ENCODE measurements around the gene ABCG2. TPM values are rescaled to one million over a fixed set of nuclear protein-coding genes. Genes with fewer than 3 reads are reported as not detected.

ABCG2 gene
- total RNA-seq, 1 experiment from 2014 or later = 55.5 TPM

DNA sequence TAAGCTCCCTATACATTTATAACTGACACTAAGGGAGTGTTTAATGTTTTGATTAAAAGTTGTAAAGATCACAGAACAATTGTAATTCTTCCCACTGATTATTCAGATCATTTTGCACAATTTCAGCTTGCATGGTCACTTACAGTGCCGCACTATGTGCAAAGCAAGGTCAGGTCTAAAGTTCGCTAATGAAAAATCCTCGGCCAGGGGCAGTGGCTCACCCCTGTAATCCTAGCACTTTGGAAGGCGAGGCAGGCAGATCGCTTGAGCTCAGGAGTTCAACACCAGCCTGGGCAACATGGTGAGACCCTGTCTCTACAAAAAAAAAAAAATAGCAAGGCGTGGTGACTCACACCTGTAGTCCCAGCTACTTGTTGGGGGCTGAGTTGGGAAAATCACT is 94.0 kb downstream of the ABCG2 start:
- DNase-seq (ENCODE audit: low spot score) = no peak

DNA sequence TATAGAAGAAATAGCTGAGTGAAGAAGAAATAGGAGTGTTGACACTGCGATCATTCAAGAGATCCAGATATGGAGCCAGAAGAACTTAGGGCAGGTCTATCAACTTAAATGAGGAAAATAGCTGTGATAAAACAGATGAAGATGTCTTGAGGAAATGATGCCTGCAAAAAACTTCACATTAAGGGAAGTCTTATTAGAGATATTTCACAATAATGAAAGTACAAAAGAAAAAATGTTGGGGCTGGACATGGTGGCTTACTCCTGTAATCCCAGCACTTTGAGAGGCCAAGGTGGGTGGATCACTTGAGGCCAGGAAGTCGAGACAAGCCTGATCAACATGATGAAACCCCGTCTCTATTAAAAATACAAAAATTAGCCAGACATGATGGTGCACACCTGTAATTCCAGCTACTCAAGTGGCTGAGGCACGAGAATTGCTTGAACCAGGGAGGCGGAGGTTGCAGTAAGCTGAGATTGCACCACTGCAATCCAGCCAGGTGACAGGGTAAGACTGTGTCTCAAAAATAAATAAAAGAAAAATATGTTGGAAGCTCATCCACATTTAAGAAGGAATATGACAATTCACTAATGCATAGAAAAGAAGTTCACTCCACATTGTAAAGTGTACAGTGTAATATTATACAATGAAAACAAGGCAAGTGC is 94.7 kb downstream of the ABCG2 start:
- no peak for DNase-seq (ENCODE audit: low spot score)

DNA sequence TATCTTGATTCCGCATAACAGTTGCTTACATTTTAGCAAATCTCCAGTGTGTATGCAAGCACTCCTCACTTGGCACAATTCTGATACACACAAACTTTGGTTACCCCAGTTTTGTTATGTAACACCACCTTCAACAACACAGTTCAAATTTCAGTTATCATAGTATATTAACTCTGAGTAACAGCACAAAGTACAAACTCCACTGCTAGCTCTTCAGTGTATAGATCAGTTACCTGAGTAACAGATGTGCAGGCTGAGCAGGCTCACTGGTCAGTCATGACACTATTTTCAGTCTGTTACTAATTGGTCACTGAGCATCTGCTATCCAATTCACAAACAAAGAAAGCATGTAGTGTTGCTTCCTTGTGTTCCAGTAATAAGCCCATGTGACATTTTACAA is 95.6 kb downstream of the ABCG2 start:
- DNase-seq (ENCODE audit: low spot score) = no peak

- DNase-seq (ENCODE audit: low spot score) = no peak
Observed at GRCh38 chr4:88062311-88062710, 96.1 kb downstream of the ABCG2 start.

DNA sequence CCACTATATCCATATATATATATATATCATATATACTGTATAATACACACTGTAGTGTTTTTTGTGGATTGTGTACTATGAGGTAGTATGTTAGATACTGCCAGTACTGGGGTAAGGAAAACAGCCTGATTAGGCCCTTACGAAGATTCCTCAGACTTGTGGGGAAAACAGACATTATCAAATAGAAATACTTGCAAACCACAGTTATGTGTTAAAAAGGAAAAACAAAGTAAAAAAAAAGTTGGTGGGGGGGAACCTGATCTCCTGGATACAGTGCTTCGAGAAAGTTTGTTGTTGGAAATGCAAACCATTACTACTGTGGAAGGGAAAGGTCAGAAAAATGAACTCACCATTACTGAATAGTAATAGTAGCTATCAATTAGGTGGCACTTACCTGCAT is 98.0 kb downstream of the ABCG2 start:
- no peak for DNase-seq (ENCODE audit: low spot score)

DNA sequence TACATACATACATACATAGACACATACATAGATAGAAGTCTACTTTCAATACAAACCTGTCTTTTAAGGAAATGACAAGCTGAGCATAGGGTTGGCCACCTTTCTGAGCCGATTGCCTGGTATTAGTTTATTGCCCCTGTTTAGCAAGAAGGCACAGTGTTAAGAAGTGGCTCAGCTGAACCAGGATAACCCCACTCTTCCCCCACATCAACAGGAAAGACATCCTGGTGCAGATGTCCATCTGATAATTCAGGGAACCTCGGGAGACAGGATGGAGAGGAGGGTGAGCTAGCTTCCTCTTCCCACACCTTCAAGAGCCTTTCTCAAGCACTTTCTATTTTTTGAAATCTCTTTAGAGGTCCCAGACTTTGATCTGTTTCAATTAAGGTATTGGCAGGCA is 98.7 kb downstream of the ABCG2 start:
- no peak for DNase-seq (ENCODE audit: low spot score)

DNA sequence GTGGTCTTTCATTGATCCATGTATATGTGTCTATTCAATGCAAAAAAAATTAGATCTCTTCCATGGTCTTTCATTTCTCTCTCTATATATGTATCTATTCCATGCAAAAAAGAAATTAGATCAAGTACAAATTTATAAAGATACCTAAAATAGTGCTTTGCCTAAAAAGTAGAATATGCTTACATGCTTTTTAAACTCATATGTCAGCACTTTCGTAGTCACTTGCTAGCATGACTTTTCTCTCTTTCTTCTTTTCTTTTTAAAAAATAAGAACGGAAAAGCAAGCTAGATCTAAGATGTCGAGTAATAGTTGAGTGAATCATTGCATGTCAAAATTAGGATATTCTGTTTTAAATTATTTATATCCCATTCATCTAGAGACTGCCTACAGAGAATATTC is 100.1 kb downstream of the ABCG2 start:
- no peak for DNase-seq (ENCODE audit: low spot score)

- peak; percentile 73 for DNase-seq (ENCODE audit: low spot score)
Observed at GRCh38 chr4:88054901-88055300, 103.5 kb downstream of the ABCG2 start.

GRCh38 chr4:88054229-88054628 is 104.2 kb downstream of the ABCG2 start:
- no peak for DNase-seq (ENCODE audit: low spot score)

GRCh38 chr4:88045021-88045420 is 113.4 kb downstream of the ABCG2 start:
- no peak for DNase-seq (ENCODE audit: low spot score)

DNA sequence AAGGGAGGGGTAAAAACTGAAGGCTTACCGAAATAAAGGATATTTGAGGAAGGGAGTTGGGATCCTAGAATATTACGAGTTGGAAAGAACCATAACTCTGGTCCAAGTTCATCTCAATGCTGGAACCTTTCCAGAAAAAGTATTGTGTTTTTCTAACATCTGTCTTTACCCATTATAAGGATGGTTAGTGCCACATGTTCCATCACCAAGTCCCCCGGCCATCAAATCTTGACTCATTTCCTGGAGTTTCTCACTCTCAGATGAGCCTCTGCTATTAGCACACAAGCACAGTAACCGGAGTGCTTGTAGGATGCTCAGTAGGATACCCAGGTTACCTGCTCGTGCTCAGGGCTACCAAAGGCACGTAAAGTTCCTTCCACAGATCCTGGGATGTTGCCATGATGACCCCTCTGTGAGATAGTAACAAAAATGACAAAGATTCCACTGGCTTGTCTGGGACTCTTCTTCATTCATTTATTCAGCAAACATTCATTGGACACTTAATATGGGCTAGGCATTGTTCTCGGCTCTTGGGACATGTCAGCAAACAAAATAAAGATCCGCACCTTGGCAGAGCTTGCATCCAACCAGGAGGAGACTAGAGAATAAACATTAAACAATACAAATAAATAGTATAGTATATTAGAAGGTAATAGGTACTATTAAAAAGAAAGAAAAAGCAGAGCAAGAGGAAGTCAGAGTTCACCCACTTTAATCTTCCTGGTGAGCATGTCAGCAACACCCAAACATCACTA is 114.7 kb downstream of the ABCG2 start:
- DNase-seq (ENCODE audit: low spot score) = no peak

- no peak for DNase-seq (ENCODE audit: low spot score)
Observed at GRCh38 chr4:88043001-88043400, 115.4 kb downstream of the ABCG2 start.

- no peak for DNase-seq (ENCODE audit: low spot score)
Observed at GRCh38 chr4:88041626-88042025, 116.8 kb downstream of the ABCG2 start.

DNA sequence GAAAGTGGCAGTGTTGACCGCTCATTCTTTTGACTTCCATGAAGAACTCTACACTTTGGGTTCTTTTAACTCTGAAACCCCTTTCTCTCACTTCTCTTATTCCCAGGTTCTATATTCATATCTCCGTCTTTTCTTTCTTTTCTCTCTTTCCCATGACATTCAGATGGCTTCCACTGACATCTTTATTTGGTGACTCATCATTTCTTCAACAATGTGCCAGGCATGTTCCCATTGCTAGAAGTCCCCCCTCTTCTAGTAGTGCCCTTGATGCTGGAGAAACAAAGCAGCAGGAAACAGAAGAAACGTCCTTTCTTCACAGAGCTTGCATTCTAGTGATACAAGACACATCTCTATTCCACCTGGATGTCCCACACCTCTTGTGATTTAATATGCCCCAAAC is 117.7 kb downstream of the ABCG2 start:
- no peak for DNase-seq (ENCODE audit: low spot score)

Small RNA genes lying within 50 kb of the gene (small RNA-seq; reads per million reads assigned to genes)
- gene RNU6-818P (not detected), gene RNU6ATAC31P (not detected)

Other genes starting within 250 kb of the ABCG2 start
- 0.99 and 1.7 TPM in 2 replicates for gene SPP1, start 182.9 kb downstream of the ABCG2 start, total RNA-seq (2014; rRNA removed; shearing (Covaris generic))
- 4.4 and 7.8 TPM in 2 replicates for gene PKD2, start 151.0 kb downstream of the ABCG2 start, total RNA-seq (2014; rRNA removed; shearing (Covaris generic))
- gene PPM1K, start 125.9 kb upstream of the ABCG2 start, total RNA-seq (2014; rRNA removed; shearing (Covaris generic)) = 4.1 and 11.0 TPM in 2 replicates
- gene HERC6, start 220.2 kb upstream of the ABCG2 start, total RNA-seq (2014; rRNA removed; shearing (Covaris generic)) = 9.5 and 12.8 TPM in 2 replicates